Measurements from ENCODE around the gene QPCTL.

- no peak for TF ChIP-seq CTCF (conservative IDR thresholded peaks at IDR 0.05)
- TF ChIP-seq ZFX (IDR thresholded peaks at IDR 0.05): no peak
These were observed 25.7 kb downstream of the QPCTL start for GRCh38 chr19:45717983-45718650.
